ENCODE measurements around the gene GCNT1. TPM values are rescaled to one million over a fixed set of nuclear protein-coding genes. Genes with fewer than 3 reads are reported as not detected.
"Not testable (repeated sequence)": the region's sequence is repeated elsewhere in the genome, so short reads cannot be mapped to it uniquely, and the experiment has no call there.

Gene GCNT1
- total and polyA plus RNA-seq, 5 donors from 2014 or later = 4.5 to 12.7 (median 10.4) TPM

GRCh38 chr9:76475686-76476085 is 16.7 kb downstream of the GCNT1 start:
- Mint-ChIP-seq H3K4me3 (no peak overlapping the region), H3K27ac (no peak overlapping the region)

GRCh38 chr9:76477818-76478217 is 18.8 kb downstream of the GCNT1 start:
- H3K36me3 ChIP-seq (ENCODE audit: control insufficient read depth, insufficient read depth, low read length); H3K9me3 Mint-ChIP-seq; ATAC-seq (ENCODE audit: low read depth in 2 of 2); H3K27ac ChIP-seq (ENCODE audit: insufficient read depth, low read length, poor library complexity, severe bottlenecking); H3K4me3 Mint-ChIP-seq; H3K4me3 ChIP-seq (ENCODE audit: low read depth, low read length); H3K27me3 ChIP-seq (ENCODE audit: control insufficient read depth, insufficient read depth, low read length); H3K4me1 ChIP-seq (ENCODE audit: control insufficient read depth, insufficient read depth, low read length, poor library complexity, severe bottlenecking); H3K27me3 Mint-ChIP-seq; DNase-seq; H3K9me3 ChIP-seq (ENCODE audit: control insufficient read depth in 2 of 2, low read length in 2 of 2): not testable (repeated sequence)
- H3K36me3 Mint-ChIP-seq = peaks cover 10% of the 10 kb centered on the region
- H3K27ac Mint-ChIP-seq = peak overlapping the region in 2 of 3 donors; percentile 21 to 60
- peaks cover 0 to 17% (median 3%) of the 10 kb centered on the region in 4 donors for H3K4me1 Mint-ChIP-seq

More at GRCh38 chr9:76475686-76476085, 16.7 kb downstream of the GCNT1 start:
- Mint-ChIP-seq H3K4me1 (peaks cover 0 to 17% (median 5%) of the 10 kb centered on the region in 4 donors), H3K36me3 (peaks cover 10% of the 10 kb centered on the region), H3K27me3 (no peaks in the 10 kb centered on the region), H3K9me3 (peaks cover 0 to 10% (median 2%) of the 10 kb centered on the region in 7 donors)
- H3K27ac ChIP-seq (ENCODE audit: insufficient read depth, low read length, poor library complexity, severe bottlenecking) = no peak overlapping the region
- H3K4me3 ChIP-seq (ENCODE audit: low read depth, low read length) = no peak overlapping the region
- no peaks in the 10 kb centered on the region for H3K4me1 ChIP-seq (ENCODE audit: control insufficient read depth, insufficient read depth, low read length, poor library complexity, severe bottlenecking)
- H3K27me3 ChIP-seq (ENCODE audit: control insufficient read depth, insufficient read depth, low read length) = no peaks in the 10 kb centered on the region
- DNase-seq = no peak
- ATAC-seq (ENCODE audit: low read depth in 2 of 2) = no peak
- no peaks in the 10 kb centered on the region for H3K36me3 ChIP-seq (ENCODE audit: control insufficient read depth, insufficient read depth, low read length)
- H3K9me3 ChIP-seq (ENCODE audit: control insufficient read depth in 2 of 2, low read length in 2 of 2) = no peaks in the 10 kb centered on the region

GRCh38 chr9:76478226-76478625 is 19.2 kb downstream of the GCNT1 start:
- ATAC-seq (ENCODE audit: low read depth in 2 of 2) (no peak), DNase-seq (no peak)
- Mint-ChIP-seq H3K36me3 (peaks cover 10% of the 10 kb centered on the region), H3K27ac (no peak overlapping the region), H3K4me1 (peaks cover 0 to 14% (median 1%) of the 10 kb centered on the region in 4 donors), H3K27me3 (no peaks in the 10 kb centered on the region), H3K4me3 (no peak overlapping the region), H3K9me3 (peaks cover 0 to 10% (median 2%) of the 10 kb centered on the region in 7 donors)
- Histone ChIP-seq H3K27me3 (ENCODE audit: control insufficient read depth, insufficient read depth, low read length) (no peaks in the 10 kb centered on the region), H3K9me3 (ENCODE audit: control insufficient read depth in 2 of 2, low read length in 2 of 2) (no peaks in the 10 kb centered on the region), H3K4me1 (ENCODE audit: control insufficient read depth, insufficient read depth, low read length, poor library complexity, severe bottlenecking) (no peaks in the 10 kb centered on the region), H3K4me3 (ENCODE audit: low read depth, low read length) (no peak overlapping the region), H3K27ac (ENCODE audit: insufficient read depth, low read length, poor library complexity, severe bottlenecking) (no peak overlapping the region), H3K36me3 (ENCODE audit: control insufficient read depth, insufficient read depth, low read length) (no peaks in the 10 kb centered on the region)

GRCh38 chr9:76479337-76479736 is 20.4 kb downstream of the GCNT1 start:
- H3K9me3 ChIP-seq (ENCODE audit: control insufficient read depth in 2 of 2, low read length in 2 of 2); H3K4me3 Mint-ChIP-seq; H3K27ac ChIP-seq (ENCODE audit: insufficient read depth, low read length, poor library complexity, severe bottlenecking); H3K4me1 ChIP-seq (ENCODE audit: control insufficient read depth, insufficient read depth, low read length, poor library complexity, severe bottlenecking); H3K4me3 ChIP-seq (ENCODE audit: low read depth, low read length); H3K9me3 Mint-ChIP-seq; H3K27ac Mint-ChIP-seq; H3K27me3 Mint-ChIP-seq; H3K27me3 ChIP-seq (ENCODE audit: control insufficient read depth, insufficient read depth, low read length); H3K36me3 ChIP-seq (ENCODE audit: control insufficient read depth, insufficient read depth, low read length); ATAC-seq (ENCODE audit: low read depth in 2 of 2); DNase-seq: not testable (repeated sequence)
- Mint-ChIP-seq H3K36me3 (peaks cover 10% of the 10 kb centered on the region), H3K4me1 (peaks cover 0 to 12% (median 3%) of the 10 kb centered on the region in 4 donors)

GRCh38 chr9:76486151-76486550 is 27.2 kb downstream of the GCNT1 start:
- Histone ChIP-seq H3K36me3 (ENCODE audit: control insufficient read depth, insufficient read depth, low read length) (no peaks in the 10 kb centered on the region), H3K27ac (ENCODE audit: insufficient read depth, low read length, poor library complexity, severe bottlenecking) (no peak overlapping the region), H3K4me1 (ENCODE audit: control insufficient read depth, insufficient read depth, low read length, poor library complexity, severe bottlenecking) (peaks cover 6% of the 10 kb centered on the region), H3K9me3 (ENCODE audit: control insufficient read depth in 2 of 2, low read length in 2 of 2) (no peaks in the 10 kb centered on the region), H3K27me3 (ENCODE audit: control insufficient read depth, insufficient read depth, low read length) (no peaks in the 10 kb centered on the region), H3K4me3 (ENCODE audit: low read depth, low read length) (no peak overlapping the region)
- Mint-ChIP-seq H3K27me3 (no peaks in the 10 kb centered on the region), H3K9me3 (no peaks in the 10 kb centered on the region), H3K36me3 (peaks cover 11% of the 10 kb centered on the region), H3K4me1 (peaks cover 14 to 29% (median 22%) of the 10 kb centered on the region in 4 donors), H3K27ac (no peak overlapping the region), H3K4me3 (no peak overlapping the region)
- ATAC-seq (ENCODE audit: low read depth in 2 of 2) = no peak
- no peak for DNase-seq

GRCh38 chr9:76490249-76490990 is 31.4 kb downstream of the GCNT1 start:
- no peak for DNase-seq
- ATAC-seq (ENCODE audit: low read depth in 2 of 2) = no peak
- peaks cover 20% of the 10 kb centered on the region for H3K36me3 Mint-ChIP-seq
- Histone ChIP-seq H3K36me3 (ENCODE audit: control insufficient read depth, insufficient read depth, low read length) (no peaks in the 10 kb centered on the region), H3K9me3 (ENCODE audit: control insufficient read depth in 2 of 2, low read length in 2 of 2) (no peaks in the 10 kb centered on the region), H3K27ac (ENCODE audit: insufficient read depth, low read length, poor library complexity, severe bottlenecking) (no peak overlapping the region), H3K27me3 (ENCODE audit: control insufficient read depth, insufficient read depth, low read length) (no peaks in the 10 kb centered on the region), H3K4me1 (ENCODE audit: control insufficient read depth, insufficient read depth, low read length, poor library complexity, severe bottlenecking) (peaks cover 6% of the 10 kb centered on the region), H3K4me3 (ENCODE audit: low read depth, low read length) (no peak overlapping the region)
- peaks cover 12 to 36% (median 18%) of the 10 kb centered on the region in 4 donors for H3K4me1 Mint-ChIP-seq
- no peak overlapping the region for H3K27ac Mint-ChIP-seq
- no peak overlapping the region for H3K4me3 Mint-ChIP-seq
- H3K27me3 Mint-ChIP-seq = no peaks in the 10 kb centered on the region
- peaks cover 0 to 2% (median 0%) of the 10 kb centered on the region in 7 donors for H3K9me3 Mint-ChIP-seq

- H3K27ac ChIP-seq (ENCODE audit: insufficient read depth, low read length, poor library complexity, severe bottlenecking); ATAC-seq (ENCODE audit: low read depth in 2 of 2): not testable (repeated sequence)
Measured at GRCh38 chr9:76491056-76491455, 32.1 kb downstream of the GCNT1 start.

GRCh38 chr9:76493496-76493895 is 34.5 kb downstream of the GCNT1 start:
- H3K27ac ChIP-seq (ENCODE audit: insufficient read depth, low read length, poor library complexity, severe bottlenecking); H3K9me3 Mint-ChIP-seq; H3K4me3 ChIP-seq (ENCODE audit: low read depth, low read length); H3K4me3 Mint-ChIP-seq; H3K36me3 ChIP-seq (ENCODE audit: control insufficient read depth, insufficient read depth, low read length); ATAC-seq (ENCODE audit: low read depth in 2 of 2); H3K27ac Mint-ChIP-seq; DNase-seq; H3K9me3 ChIP-seq (ENCODE audit: control insufficient read depth in 2 of 2, low read length in 2 of 2); H3K4me1 ChIP-seq (ENCODE audit: control insufficient read depth, insufficient read depth, low read length, poor library complexity, severe bottlenecking); H3K27me3 Mint-ChIP-seq; H3K27me3 ChIP-seq (ENCODE audit: control insufficient read depth, insufficient read depth, low read length): not testable (repeated sequence)
- peaks cover 16% of the 10 kb centered on the region for H3K36me3 Mint-ChIP-seq
- peaks cover 5 to 29% (median 13%) of the 10 kb centered on the region in 4 donors for H3K4me1 Mint-ChIP-seq

More at GRCh38 chr9:76491056-76491455, 32.1 kb downstream of the GCNT1 start:
- not testable (repeated sequence) for H3K9me3 Mint-ChIP-seq; H3K9me3 ChIP-seq (ENCODE audit: control insufficient read depth in 2 of 2, low read length in 2 of 2); H3K27ac Mint-ChIP-seq; H3K36me3 ChIP-seq (ENCODE audit: control insufficient read depth, insufficient read depth, low read length); H3K4me3 ChIP-seq (ENCODE audit: low read depth, low read length); DNase-seq; H3K27me3 Mint-ChIP-seq; H3K27me3 ChIP-seq (ENCODE audit: control insufficient read depth, insufficient read depth, low read length); H3K4me1 ChIP-seq (ENCODE audit: control insufficient read depth, insufficient read depth, low read length, poor library complexity, severe bottlenecking)
- peak overlapping the region in 1 of 4 donors; percentile 31 for H3K4me3 Mint-ChIP-seq
- peaks cover 20% of the 10 kb centered on the region for H3K36me3 Mint-ChIP-seq
- peaks cover 12 to 36% (median 18%) of the 10 kb centered on the region in 4 donors for H3K4me1 Mint-ChIP-seq
